ENCODE results near the gene SUN3.
"Not testable (repeated sequence)": the region's sequence is repeated elsewhere in the genome, so short reads cannot be mapped to it uniquely, and the experiment has no call there.

Gene SUN3

GRCh38 chr7:48025624-48026023 is 3.3 kb downstream of the SUN3 start:
- no peak for DNase-seq

- no peak for DNase-seq
Measured at GRCh38 chr7:48017674-48018073, 11.2 kb downstream of the SUN3 start.

DNA sequence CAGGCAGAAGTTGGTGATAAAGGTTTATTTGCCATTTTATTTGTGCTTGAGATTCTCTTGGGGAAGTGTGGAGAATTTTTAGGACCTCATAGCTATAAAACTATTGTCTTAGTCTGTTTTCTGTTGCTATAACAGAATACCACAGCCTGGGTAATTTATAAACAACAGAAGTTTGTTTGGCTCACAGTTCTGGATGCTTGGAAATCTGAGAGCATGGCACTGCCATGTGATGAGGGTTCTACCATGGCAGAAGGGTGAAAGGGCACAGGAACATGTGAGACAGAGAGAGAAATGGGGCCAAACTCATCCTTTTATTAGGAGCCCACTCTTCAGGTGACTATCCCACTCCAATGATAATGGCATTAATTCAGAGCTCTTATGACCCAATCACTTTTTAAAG is 12.3 kb downstream of the SUN3 start:
- no peak for DNase-seq

GRCh38 chr7:48011951-48012350 is 17.0 kb downstream of the SUN3 start:
- no peak for DNase-seq

DNA sequence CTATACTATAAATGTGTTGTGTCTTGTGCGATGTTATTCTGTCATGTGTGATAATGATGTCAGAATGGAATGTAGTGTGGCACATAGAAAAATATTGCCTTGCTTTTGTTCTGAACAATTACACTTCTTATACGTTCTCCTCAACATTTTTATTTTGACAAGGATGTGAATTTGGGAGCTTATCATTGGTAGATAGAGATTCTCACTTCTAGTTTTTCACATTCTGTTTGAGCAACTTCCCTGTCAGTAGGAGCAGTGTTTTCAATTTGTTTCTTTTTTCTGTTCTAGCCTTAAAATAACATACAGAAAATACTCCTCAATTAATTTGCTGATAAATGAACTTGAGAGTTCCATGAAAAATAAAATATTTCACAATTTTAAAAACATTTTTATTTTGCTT is 17.6 kb downstream of the SUN3 start:
- DNase-seq: no peak

- no peak for DNase-seq
Measured at GRCh38 chr7:48009954-48010353, 19.0 kb downstream of the SUN3 start.

DNA sequence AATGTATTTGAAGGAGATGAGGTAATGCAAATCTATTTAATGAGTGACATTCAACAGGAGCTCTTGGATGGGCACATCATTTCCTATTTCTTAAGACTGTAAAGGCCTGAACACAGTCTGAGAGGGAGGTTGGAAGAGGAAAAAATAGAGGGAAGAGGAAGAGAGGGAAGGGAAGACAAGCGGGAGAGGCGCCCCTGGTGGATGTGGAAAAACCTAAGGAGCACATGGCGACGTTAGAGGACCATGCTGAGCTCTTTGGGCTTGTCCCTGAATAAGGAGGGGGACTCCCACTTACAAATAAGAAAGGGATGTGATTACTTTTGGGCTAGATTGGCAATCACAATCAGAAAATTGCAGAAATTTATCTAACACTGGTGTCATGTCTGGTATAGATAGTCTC is 19.6 kb downstream of the SUN3 start:
- no peak for DNase-seq

GRCh38 chr7:48006866-48007265 is 22.0 kb downstream of the SUN3 start:
- no peak for DNase-seq

DNA sequence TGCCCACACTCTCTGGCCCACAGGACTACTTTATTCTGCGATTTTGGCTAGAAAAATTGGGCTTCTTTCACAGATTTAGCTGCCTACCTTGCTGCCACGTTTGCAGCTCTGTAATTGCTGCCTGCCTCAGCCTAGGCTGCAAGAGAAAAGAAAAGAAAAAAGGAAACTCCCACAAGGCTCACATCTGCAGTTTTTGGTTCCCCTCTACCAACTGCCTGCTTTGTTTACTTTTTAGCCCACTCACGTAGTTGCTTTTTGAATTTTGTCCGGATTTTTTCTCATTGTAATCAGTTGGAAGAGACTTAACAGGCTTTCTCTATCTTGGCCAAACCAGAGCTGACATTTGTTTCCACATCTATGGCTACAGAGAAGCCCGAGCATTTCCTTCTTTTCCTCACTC is 24.3 kb downstream of the SUN3 start:
- no peak for DNase-seq

DNA sequence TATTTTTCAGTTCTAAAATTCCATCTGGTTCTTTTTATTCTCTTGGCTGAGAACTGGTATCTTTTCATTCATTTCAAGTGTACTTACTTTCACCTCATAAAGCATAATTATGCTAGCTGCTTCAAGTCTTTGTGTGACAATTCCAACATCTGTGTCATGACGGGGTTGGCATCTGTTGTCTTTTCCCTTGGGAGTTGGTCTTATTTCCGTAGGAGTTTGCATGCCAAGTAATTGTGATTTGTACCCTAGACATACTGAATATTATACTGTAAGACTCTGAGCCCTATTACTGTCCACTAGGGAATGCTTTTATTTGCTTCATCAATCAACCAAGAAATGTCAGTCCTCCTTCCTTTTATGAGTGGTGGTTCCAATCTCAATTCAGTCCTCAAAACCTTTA is 24.9 kb downstream of the SUN3 start:
- DNase-seq: peak in 1 of 3 experiments; percentile 15

GRCh38 chr7:48000164-48000563 is 28.7 kb downstream of the SUN3 start:
- DNase-seq: not testable (repeated sequence)

- DNase-seq: no peak
Measured at GRCh38 chr7:47999413-47999812, 29.5 kb downstream of the SUN3 start.

- DNase-seq: no peak
Measured at GRCh38 chr7:47992446-47992845, 36.5 kb downstream of the SUN3 start.

DNA sequence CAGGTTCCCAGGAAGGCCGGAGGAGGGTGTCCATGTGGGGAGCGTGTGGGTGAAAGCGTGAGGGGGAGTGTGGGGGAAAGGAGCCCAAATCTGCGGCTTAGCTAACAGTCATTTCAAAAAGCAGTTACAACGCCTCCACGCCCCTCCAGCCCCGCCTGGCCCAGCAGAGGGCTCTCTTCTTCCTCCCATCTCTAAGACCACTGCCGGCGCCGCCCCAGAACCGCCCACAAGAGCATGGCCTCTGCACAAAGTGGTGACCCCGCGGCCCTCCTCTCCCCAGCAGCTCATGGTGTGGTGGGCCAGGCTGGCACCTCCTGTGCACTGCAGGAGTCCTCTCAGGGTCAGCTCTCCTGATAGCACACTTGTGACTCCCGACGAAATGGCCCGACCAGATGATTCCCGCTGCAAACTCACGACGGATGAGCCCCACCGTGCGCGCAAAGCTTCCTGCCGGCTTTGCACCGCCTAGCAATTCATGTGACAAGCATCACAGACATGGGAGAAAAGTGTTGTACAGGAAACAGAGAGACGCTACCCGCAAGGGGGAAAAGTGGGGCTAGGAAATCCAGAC is 37.1 kb downstream of the SUN3 start:
- no peak for DNase-seq

GRCh38 chr7:47991270-47991669 is 37.6 kb downstream of the SUN3 start:
- DNase-seq: no peak

DNA sequence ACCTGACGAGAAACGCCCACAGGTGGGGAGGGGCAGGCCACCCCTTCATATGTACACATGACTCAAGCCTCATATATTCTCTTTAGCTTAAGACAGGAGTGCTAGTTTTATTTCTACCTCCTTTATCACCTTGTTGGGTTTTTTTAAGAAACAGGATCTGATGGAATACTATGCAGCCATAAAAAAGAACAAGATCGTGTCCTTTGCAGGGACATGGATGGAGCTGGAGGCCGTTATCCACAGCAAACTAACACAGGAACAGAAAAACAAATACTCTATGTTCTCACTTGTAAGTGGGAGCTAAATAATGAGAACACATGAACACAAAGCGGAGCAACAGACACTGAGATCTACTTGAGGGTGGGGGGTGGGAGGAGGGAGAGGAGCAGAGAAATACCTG is 38.3 kb downstream of the SUN3 start:
- DNase-seq: no peak

DNA sequence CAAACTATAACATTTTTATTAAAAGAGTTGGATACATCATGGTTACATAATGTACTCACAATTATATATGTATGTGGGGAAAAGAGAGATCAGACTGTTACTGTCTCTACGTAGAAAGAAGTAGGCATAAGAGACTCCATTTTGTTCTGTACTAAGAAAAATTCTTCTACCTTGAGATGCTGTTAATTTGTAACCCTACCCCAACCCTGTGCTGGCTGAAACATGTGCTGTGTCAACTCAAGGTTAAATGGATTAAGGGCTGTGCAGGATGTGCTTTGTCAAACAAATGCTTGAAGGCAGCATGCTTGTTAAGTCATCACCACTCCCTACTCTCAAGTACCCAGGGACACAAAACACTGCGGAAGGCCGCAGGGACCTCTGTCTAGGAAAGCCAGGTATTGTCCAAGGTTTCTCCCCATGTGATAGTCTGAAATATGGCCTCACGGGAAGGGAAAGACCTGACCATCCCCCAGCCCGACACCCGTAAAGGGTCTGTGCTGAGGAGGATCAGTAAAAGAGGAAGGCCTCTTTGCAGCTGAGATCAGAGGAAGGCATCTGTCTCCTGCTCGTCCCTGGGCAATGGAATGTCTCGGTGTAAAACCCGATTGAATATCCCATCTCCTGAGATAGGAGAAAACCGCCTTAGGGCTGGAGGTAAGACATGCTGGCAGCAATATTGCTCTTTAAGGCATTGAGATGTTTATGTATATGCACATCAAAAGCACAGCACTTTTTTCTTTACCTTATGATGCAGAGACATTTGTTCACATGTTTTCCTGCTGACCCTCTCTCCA is 39.1 kb downstream of the SUN3 start:
- DNase-seq: peak in 2 of 3 experiments; percentile 5 to 29

DNA sequence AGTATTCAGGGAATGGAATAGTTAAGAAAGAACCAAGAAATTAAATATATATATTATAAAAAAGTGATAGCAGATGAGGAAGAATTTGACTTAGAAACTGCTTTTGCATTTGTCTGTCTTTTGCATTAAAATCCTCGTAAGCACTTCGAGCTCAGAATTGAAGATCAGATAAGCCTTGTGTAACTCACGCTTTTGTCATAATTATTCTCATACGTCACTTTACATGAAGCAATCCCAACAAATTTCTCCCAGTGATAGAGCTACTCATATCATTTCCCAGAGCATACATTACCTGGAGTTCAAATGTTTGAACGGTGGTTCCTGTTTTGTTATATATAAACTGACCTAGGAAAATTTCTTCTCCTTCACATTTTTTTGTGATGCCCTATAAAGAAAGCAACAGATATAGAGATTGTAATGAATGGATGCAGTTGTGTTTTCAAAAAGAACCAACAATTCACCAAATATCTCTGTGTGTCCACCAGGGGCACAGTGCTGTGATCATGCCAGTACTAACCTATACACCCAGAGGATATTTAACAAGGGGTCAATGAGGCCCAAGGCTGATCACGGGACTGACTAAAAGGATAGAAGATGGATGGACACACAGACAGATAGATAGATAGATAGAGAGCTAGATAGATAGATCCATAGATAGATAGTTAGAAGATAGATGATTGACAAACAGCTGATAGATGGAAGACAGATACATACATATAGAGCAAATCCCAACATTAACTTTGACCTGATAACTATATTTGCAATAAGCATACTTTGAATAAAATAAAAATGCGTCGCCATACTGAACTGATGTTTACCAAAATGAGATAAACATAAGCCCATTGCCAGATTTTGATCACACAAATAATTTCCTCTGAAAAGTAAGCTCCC is 40.2 kb downstream of the SUN3 start:
- no peak for DNase-seq

DNA sequence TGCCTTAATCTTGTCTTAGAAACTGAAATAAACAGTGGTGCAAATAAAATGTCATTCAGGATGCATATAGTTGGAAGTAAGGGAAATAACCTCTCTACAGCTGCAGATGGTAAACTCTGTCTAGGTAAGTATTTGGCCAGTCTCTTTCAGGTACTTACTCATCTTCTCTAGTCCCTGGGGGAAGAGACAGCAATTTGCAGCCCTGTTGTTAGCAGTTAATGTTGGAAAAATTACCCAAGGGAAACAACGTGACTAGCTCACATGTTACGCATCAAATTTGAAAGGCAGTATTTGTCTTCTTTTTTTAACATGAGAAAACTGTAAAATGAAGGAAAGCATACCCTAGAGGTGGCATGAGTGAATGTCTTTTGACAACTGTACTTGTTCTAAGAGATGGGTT is 46.3 kb downstream of the SUN3 start:
- DNase-seq: peak in 1 of 3 experiments; percentile 23

- DNase-seq: not testable (repeated sequence)
Measured at GRCh38 chr7:47980648-47981047, 48.3 kb downstream of the SUN3 start.

DNA sequence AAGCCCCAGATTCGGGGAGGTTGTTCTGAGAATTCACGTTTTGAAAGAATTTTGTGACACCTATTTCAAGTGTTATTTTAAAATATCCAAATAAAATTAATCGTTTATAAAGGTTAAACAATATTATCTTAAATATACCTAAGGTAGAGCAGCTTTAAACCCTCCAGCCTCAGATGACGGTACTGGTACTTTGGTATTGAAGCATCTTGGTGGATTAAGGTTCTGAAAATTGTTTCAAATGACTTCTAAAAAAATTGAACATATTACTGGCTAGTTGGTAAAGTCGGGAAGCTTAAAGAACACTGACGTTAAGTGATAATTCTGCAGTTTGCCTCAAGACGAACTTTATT is 49.1 kb downstream of the SUN3 start:
- DNase-seq: no peak

- DNase-seq: peak; percentile 92 to 94 (median 94)
Measured at GRCh38 chr7:47979145-47979831, 49.6 kb downstream of the SUN3 start, which contains the start of gene HUS1. TSS of gene HUS1 (minus strand) at chr7:47979615. CDS start at chr7:47979519, 96 bp downstream.

DNA sequence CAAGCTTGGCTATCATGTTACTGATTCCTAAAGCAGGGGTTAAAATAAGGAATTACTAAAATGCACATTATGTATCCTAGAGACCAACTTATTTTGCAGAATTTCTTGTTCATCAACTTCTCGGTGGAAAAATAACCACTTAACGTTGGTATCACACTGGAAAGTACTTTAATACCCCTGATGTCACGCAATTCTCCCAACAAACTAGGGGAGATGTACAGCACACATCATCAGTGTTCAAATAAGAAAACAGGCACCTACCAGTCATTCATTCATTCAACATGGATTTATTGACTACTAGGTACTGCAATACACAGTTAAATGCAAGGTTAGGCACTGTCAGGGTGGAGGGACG is 50.1 kb downstream of the SUN3 start:
- peak in 1 of 3 experiments; percentile 25 for DNase-seq
